ENCODE data around the gene GTF3C5.
"Not testable (repeated sequence)": the region's sequence is repeated elsewhere in the genome, so short reads cannot be mapped to it uniquely, and the experiment has no call there.

- TF ChIP-seq CTCF, EZH2 (IDR thresholded peaks at IDR 0.05): not testable (repeated sequence)
Observed at GRCh38 chr9:133081957-133082644, 51.3 kb downstream of the GTF3C5 start.
